IPS-20b (cell line): Measurements from ENCODE around the gene CBX3.
"Not testable (repeated sequence)": the region's sequence is repeated elsewhere in the genome, so short reads cannot be mapped to it uniquely, and the experiment has no call there.

Source experiments
- H3K27ac ChIP-seq: one replicate; pipeline ENCODE4 v1.5.1; 2013; ENCODE audit warnings: low read length
- H3K27me3 ChIP-seq: 2 replicates; pipeline ENCODE4 v1.6.1; 2013; ENCODE audit warnings: mild to moderate bottlenecking, low read length, inconsistent platforms; ENCODE audit not compliant: insufficient read depth
- H3K36me3 ChIP-seq: 2 replicates; pipeline ENCODE4 v1.6.1; 2013; ENCODE audit warnings: low read depth, mild to moderate bottlenecking, inconsistent platforms, low read length, moderate library complexity; ENCODE audit not compliant: insufficient read depth
- H3K4me1 ChIP-seq: 2 replicates; pipeline ENCODE4 v1.6.1; 2013; ENCODE audit warnings: mild to moderate bottlenecking, control low read depth, inconsistent platforms, low read length, moderate library complexity; ENCODE audit not compliant: insufficient read depth
- H3K4me3 ChIP-seq: 2 replicates; pipeline ENCODE4 v1.5.1; 2013; ENCODE audit warnings: mild to moderate bottlenecking, low read length, inconsistent platforms
- H3K9ac ChIP-seq: 2 replicates; pipeline ENCODE4 v1.6.1; 2013; ENCODE audit warnings: low read depth, mild to moderate bottlenecking, inconsistent platforms, low read length, moderate library complexity
- H3K9me3 ChIP-seq: 2 replicates; pipeline ENCODE4 v1.6.1; 2013; ENCODE audit warnings: mild to moderate bottlenecking, low read depth, low read length, inconsistent platforms; ENCODE audit not compliant: insufficient read depth

The CBX3 gene

GRCh38 chr7:26184281-26185101 is 17.1 kb upstream of the CBX3 start:
- H3K4me1 ChIP-seq, H3K9me3 ChIP-seq, H3K4me3 ChIP-seq, H3K27me3 ChIP-seq, H3K9ac ChIP-seq, H3K27ac ChIP-seq: not testable (repeated sequence)
- H3K36me3 ChIP-seq = peaks cover 67% of the 10 kb centered on the region

DNA sequence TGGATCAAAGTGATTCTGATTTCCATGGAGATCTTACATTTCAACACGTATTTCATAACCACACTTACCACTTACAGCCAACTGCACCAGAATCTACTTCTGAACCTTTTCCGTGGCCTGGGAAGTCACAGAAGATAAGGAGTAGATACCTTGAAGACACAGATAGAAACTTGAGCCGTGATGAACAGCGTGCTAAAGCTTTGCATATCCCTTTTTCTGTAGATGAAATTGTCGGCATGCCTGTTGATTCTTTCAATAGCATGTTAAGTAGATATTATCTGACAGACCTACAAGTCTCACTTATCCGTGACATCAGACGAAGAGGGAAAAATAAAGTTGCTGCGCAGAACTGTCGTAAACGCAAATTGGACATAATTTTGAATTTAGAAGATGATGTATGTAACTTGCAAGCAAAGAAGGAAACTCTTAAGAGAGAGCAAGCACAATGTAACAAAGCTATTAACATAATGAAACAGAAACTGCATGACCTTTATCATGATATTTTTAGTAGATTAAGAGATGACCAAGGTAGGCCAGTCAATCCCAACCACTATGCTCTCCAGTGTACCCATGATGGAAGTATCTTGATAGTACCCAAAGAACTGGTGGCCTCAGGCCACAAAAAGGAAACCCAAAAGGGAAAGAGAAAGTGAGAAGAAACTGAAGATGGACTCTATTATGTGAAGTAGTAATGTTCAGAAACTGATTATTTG is 16.3 kb upstream of the CBX3 start:
- H3K9me3 ChIP-seq = no peaks in the 10 kb centered on the region
- H3K9ac ChIP-seq = no peak overlapping the region
- H3K4me3 ChIP-seq = no peak overlapping the region
- no peaks in the 10 kb centered on the region for H3K27me3 ChIP-seq
- H3K27ac ChIP-seq = no peak overlapping the region
- H3K36me3 ChIP-seq = peaks cover 67% of the 10 kb centered on the region
- H3K4me1 ChIP-seq = peaks cover 4% of the 10 kb centered on the region; the same call in 1 of the 2 replicates

- Histone ChIP-seq H3K4me1 (peaks cover 4% of the 10 kb centered on the region; the same call in 1 of the 2 replicates), H3K4me3 (no peak overlapping the region), H3K9me3 (no peaks in the 10 kb centered on the region), H3K27me3 (no peaks in the 10 kb centered on the region), H3K36me3 (peaks cover 67% of the 10 kb centered on the region), H3K27ac (no peak overlapping the region), H3K9ac (no peak overlapping the region)
Measured at GRCh38 chr7:26185844-26186180, 15.7 kb upstream of the CBX3 start.

DNA sequence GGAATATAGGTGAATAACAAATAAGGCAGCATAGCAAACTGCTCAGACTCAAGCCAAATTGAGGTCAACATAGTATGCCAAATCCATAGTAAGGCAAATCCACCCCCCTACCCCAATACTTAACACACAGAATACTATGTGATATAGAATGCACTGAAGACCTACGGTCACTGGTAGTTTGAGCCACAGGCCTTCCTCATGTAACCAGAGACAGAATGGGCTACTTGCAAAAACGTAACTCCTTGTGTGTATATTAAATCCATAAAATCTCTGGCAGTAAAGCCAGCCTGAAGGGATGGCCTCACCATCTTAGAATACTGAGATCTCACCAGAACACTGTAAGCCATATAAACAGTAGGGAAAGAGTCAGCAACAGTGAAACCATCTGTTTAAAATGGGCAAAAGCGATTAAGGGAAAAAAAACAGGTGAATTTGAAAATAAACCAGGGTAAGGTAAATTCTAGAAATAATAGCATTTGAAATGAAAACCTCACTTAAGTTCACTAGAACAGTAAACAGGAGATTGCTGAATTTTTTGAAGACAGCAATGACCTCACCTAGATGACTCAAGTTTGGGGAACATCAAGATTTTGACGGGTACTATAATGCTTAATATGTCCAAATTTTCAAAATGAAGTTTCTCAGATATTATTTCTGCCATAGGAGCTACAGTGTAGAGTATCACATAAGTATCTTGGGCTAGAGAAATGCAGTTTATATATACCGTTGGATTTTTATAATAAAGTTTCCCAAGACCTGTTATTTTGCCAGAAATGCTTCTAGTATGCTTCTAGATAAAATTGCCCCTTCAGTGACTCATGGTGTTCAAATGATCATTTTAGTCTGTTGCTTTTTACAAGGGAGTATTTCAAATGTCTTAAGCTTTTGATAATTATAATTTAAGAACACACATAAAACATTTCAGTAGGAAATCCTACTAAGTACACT is 14.9 kb upstream of the CBX3 start:
- Histone ChIP-seq H3K27ac (no peak overlapping the region), H3K4me1 (peaks cover 4% of the 10 kb centered on the region; the same call in 1 of the 2 replicates), H3K9me3 (no peaks in the 10 kb centered on the region), H3K9ac (no peak overlapping the region), H3K4me3 (no peak overlapping the region), H3K27me3 (no peaks in the 10 kb centered on the region), H3K36me3 (peaks cover 67% of the 10 kb centered on the region)

- H3K36me3 ChIP-seq = peaks cover 72% of the 10 kb centered on the region
- H3K27ac ChIP-seq = peak overlapping the region; percentile 11
- H3K9ac ChIP-seq = no peak overlapping the region
Measured at GRCh38 chr7:26187380-26188205, 14.0 kb upstream of the CBX3 start.

GRCh38 chr7:26188206-26188956 is 13.2 kb upstream of the CBX3 start:
- no peak overlapping the region for H3K9ac ChIP-seq
- no peak overlapping the region for H3K4me3 ChIP-seq
- H3K27me3 ChIP-seq = no peaks in the 10 kb centered on the region
- peaks cover 4% of the 10 kb centered on the region; the same call in 1 of the 2 replicates for H3K4me1 ChIP-seq
- peaks cover 79% of the 10 kb centered on the region for H3K36me3 ChIP-seq
- H3K9me3 ChIP-seq = no peaks in the 10 kb centered on the region
- peak overlapping the region; percentile 11 for H3K27ac ChIP-seq

More at GRCh38 chr7:26187380-26188205, 14.0 kb upstream of the CBX3 start:
- Histone ChIP-seq H3K27me3 (no peaks in the 10 kb centered on the region), H3K4me3 (no peak overlapping the region), H3K9me3 (no peaks in the 10 kb centered on the region), H3K4me1 (peaks cover 4% of the 10 kb centered on the region; the same call in 1 of the 2 replicates)

- no peak overlapping the region for H3K4me3 ChIP-seq
- no peaks in the 10 kb centered on the region for H3K9me3 ChIP-seq
- H3K36me3 ChIP-seq = peaks cover 79% of the 10 kb centered on the region
- H3K4me1 ChIP-seq = peaks cover 4% of the 10 kb centered on the region; the same call in 1 of the 2 replicates
- H3K27me3 ChIP-seq = no peaks in the 10 kb centered on the region
- H3K9ac ChIP-seq = no peak overlapping the region
- H3K27ac ChIP-seq = no peak overlapping the region
Measured at GRCh38 chr7:26188957-26189541, 12.5 kb upstream of the CBX3 start.

- H3K27ac ChIP-seq = no peak overlapping the region
Measured at GRCh38 chr7:26189697-26190096, 11.8 kb upstream of the CBX3 start.

DNA sequence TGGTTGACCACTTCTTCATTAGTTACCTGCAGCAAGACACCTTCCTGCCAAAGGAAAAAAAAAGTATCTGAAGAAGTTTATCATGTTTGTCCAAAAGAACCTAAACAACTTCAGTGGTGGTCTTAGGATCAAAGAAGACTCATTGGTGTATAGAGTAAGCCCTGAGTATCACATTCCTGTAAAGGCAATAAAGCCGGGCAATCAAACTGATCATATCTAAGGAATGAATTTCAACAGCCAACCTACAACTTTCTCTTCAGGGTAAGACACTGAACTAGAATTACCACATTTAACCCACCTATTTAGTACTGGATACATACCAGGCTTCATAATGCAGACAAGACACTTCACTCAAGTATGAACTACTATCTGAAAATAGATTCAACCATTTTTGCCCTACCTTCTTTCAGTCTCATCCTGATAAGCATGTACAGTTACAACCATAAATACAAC is 11.1 kb upstream of the CBX3 start:
- Histone ChIP-seq H3K27me3 (no peaks in the 10 kb centered on the region), H3K36me3 (peaks cover 79% of the 10 kb centered on the region), H3K4me3 (no peak overlapping the region), H3K27ac (no peak overlapping the region), H3K4me1 (peaks cover 4% of the 10 kb centered on the region; the same call in 1 of the 2 replicates), H3K9me3 (no peaks in the 10 kb centered on the region), H3K9ac (no peak overlapping the region)

More at GRCh38 chr7:26189697-26190096, 11.8 kb upstream of the CBX3 start:
- Histone ChIP-seq H3K27me3 (no peaks in the 10 kb centered on the region), H3K4me3 (no peak overlapping the region), H3K4me1 (peaks cover 4% of the 10 kb centered on the region; the same call in 1 of the 2 replicates), H3K36me3 (peaks cover 79% of the 10 kb centered on the region), H3K9me3 (no peaks in the 10 kb centered on the region), H3K9ac (no peak overlapping the region)
